22Rv1 (cell line): ENCODE measurements around the gene OR10P1.

Source experiments
- H3K27ac ChIP-seq: fragments of 450-650 bp; 2 replicates; pipeline ENCODE4 v1.5.1; 2017
- CTCF ChIP-seq: fragments of 450-650 bp; IDR thresholded peaks from 2 replicates; pipeline ENCODE4 v1.5.1; 2017; ENCODE audit warnings: mild to moderate bottlenecking
- ZFX ChIP-seq: fragments of 450-650 bp; IDR thresholded peaks from 2 replicates; pipeline ENCODE4 v1.6.1; 2017; ENCODE audit warnings: antibody characterized with exemption, borderline replicate concordance

OR10P1 gene

DNA sequence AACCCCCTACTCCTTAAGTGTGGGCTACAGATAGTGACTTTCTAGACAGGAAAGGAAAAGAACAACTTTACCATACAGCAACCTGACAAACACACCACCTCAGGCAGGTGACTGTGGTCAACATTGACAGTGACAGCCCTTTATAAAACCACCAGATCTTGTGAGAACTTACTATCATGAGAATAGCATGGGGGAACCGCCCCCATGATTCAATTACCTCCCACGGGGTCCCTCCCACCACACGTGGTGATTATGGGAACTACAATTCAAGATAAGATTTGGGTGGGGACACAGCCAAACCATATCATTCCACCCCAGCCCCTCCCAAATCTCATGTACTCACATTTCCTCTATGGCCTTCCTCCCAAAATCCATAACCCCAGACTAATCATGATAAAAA, 16.3 kb downstream of the OR10P1 start:
- no peak for TF ChIP-seq ZFX
- no peak for TF ChIP-seq CTCF
- no peak overlapping the region for H3K27ac ChIP-seq

DNA sequence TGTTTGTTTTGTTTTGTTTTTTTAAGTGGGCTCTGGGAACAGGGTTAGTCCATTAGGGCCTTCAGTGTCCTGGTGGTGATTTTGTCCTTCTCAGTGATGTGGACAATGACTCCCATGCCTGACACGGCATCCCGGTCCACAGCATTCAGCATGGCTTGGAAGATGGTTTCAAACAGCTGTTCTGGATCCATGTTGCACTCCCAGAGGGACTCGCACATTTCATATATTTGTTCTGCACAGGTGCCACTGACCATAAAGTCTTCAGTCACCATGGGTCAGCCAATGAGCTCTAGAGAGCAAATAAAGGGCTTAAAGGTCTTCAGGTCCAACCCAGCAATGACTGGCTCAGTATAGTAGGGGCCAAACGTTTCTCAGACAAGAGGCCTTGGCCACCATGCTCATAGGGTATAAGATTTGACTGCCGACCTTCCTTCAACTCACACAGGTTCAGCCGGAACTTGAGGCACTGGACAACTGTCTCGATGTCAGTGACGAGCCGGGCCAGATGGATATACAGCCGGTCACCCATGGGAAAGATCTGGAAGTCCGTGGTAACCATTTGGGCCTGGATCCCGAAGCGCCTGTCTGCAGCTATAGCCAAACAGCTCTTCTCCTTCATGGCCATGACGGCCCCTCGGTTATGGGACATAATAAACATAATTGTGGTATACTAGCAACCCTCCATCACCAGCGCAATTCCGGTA, 18.0 kb downstream of the OR10P1 start:
- H3K27ac ChIP-seq, result no peak overlapping the region
- TF ChIP-seq CTCF (no peak), ZFX (no peak)

- no peak for TF ChIP-seq CTCF
- no peak overlapping the region for H3K27ac ChIP-seq
Measured at GRCh38 chr12:55657212-55657611, 20.5 kb downstream of the OR10P1 start.

- TF ChIP-seq CTCF, result no peak
- TF ChIP-seq ZFX, result no peak
- H3K27ac ChIP-seq, result no peak overlapping the region
Measured at GRCh38 chr12:55658212-55658611, 21.5 kb downstream of the OR10P1 start.

DNA sequence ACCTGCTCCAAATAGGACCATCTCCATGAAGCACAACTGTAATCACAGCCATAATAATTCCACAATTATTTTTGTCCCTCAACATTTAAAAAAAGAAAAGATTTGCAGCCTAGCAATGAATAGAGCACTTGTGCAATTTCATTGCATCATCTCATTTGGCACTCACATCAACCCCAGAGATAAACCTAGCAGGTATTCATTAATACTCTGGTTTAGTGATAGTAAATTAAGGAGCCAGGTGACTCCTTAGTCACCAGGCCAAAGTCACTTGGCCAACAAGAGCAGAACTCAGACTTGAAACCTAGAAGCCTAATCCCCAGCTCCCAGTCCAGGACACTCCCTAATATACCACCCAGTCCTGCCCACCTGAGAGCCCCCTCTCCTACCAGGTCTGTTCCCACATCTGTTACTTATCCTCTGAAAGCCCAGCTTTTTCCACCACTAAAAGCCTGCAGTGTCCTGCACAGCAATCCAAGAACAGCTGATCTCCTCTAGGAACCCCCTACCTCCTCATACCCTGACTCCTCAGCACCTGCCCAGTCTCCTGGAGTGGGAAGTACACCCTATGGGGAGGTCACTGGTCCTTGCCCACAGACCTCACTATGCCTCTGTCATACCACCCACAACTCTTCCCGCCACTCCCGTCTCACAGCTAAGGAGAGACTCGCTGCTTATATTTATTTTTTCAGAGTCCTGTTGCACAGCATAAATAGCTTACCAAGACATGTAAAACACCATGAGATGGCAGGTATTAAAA, 22.1 kb downstream of the OR10P1 start:
- no peak for TF ChIP-seq CTCF
- no peak for TF ChIP-seq ZFX
- H3K27ac ChIP-seq, result no peak overlapping the region

- H3K27ac ChIP-seq, result no peak overlapping the region
- no peak for TF ChIP-seq ZFX
- TF ChIP-seq CTCF, result peak; percentile 67
Measured at GRCh38 chr12:55659486-55660385, 23.0 kb downstream of the OR10P1 start.
